Activated T-helper 1 cell treated with anti-CD3 and anti-CD28 coated beads, Interleukin-2, amount 50 U/mL, for 16 hours (primary cell): ENCODE data around the gene SMARCB1.

Experiments
- DNase-seq, 2 donors: peaks; one replicate each; pipeline ENCODE4 v3.0.0-alpha.2; 2020; ENCODE audit warnings: low read depth in 1 of 2, low spot score in 1 of 2

Gene SMARCB1

GRCh38 chr22:23878219-23878618 lies 91.5 kb downstream of the SMARCB1 start:
- DNase-seq: no peak

GRCh38 chr22:23882370-23882769 lies 95.6 kb downstream of the SMARCB1 start:
- no peak for DNase-seq

GRCh38 chr22:23883658-23884057 lies 96.9 kb downstream of the SMARCB1 start:
- DNase-seq: no peak

- no peak for DNase-seq
These were observed 97.4 kb downstream of the SMARCB1 start for GRCh38 chr22:23884140-23884539.
